Sigmoid colon (tissue), 7 donors: ENCODE results near the gene LRP1. TPM values are rescaled to one million over a fixed set of nuclear protein-coding genes. Genes with fewer than 3 reads are reported as not detected.
A peak's percentile ranks its signal among the peaks of the same experiment; 100 is the strongest.

Source experiments
- DNase-seq: peaks from one replicate; pipeline ENCODE4 v3.0.0-alpha.2; 2019
- H3K27ac ChIP-seq, 4 donors: fragments of 200-600 bp; sonication (generic); one replicate each; pipeline ENCODE4 v1.5.1; 2016 to 2019; ENCODE audit warnings: mild to moderate bottlenecking in 1 of 4
- H3K27me3 ChIP-seq, 3 donors: fragments of 200-600 bp; sonication (generic); one replicate each; pipeline ENCODE4 v1.5.1; 2019; ENCODE audit warnings: mild to moderate bottlenecking in 1 of 3
- H3K36me3 ChIP-seq, 4 donors: fragments of 200-600 bp; sonication (generic); one replicate each; pipeline ENCODE4 v1.5.1; 2016 to 2019
- H3K4me1 ChIP-seq, 4 donors: fragments of 200-600 bp; sonication (generic); one replicate each; pipeline ENCODE4 v1.5.1; 2017 to 2019
- H3K4me3 ChIP-seq, 4 donors: fragments of 200-600 bp; sonication (generic); one replicate each; pipeline ENCODE4 v1.5.1; 2017 to 2019; ENCODE audit warnings: mild to moderate bottlenecking in 2 of 4, moderate library complexity in 1 of 4
- H3K9me3 ChIP-seq, 4 donors: fragments of 200-600 bp in 3 of 4; sonication (generic) in 3 of 4; one replicate each; pipeline versions ENCODE4 v1.5.1 to v1.6.1; 2013 to 2019
- EP300 ChIP-seq, 4 donors: sonication (generic); formaldehyde crosslinking; IDR thresholded peaks; one replicate each; pipeline ENCODE4 v1.6.1; 2017; ENCODE audit warnings: antibody characterized with exemption in 4 of 4
- POLR2A ChIP-seq, 2 donors: fragments of 450-650 bp; IDR thresholded peaks; one replicate each; pipeline ENCODE4 v1.6.1; 2016; ENCODE audit warnings: antibody characterized with exemption in 2 of 2, mild to moderate bottlenecking in 2 of 2, moderate library complexity in 2 of 2
- POLR2AphosphoS5 ChIP-seq, 4 donors: sonication (generic); formaldehyde crosslinking; IDR thresholded peaks; one replicate each; pipeline ENCODE4 v1.6.1; 2017; ENCODE audit warnings: antibody characterized with exemption in 4 of 4
- WGBS, 2 donors: extraction: QIAGEN DNeasy Blood & Tissue Kit; methylation state at CpG; one replicate each; pipeline ENCODE4 v1.1.7; 2013; 5-methylcytosine and 5-hydroxymethylcytosine counted together
- intact Hi-C: fragments of 100-400 bp; cut with DNase I; formaldehyde crosslinking; loops from one replicate; pipeline ENCODE4 v1.15.1; 2023
- polyA plus RNA-seq, 3 donors: library from polyadenylated mRNA; stranded (reverse); fragments of 200-250 nt; gene quantifications; one replicate each; pipeline ENCODE4 v1.2.3, GENCODE V29; 2013
- total RNA-seq, 4 donors: library from RNA; depleted of rRNA; stranded (reverse); fragments of >200 nt; gene quantifications; one replicate each; pipeline ENCODE4 v1.1.0, GENCODE V29; 2016
- TF ChIP-seq, protein P1 (sequence below), 4 experiments: fragments of 450-650 bp in 3 of 4; fragments of 200-600 bp in 1 of 4; IDR thresholded peaks; one replicate each; pipeline ENCODE4 v1.5.1; 2016 to 2019; ENCODE audit warnings: antibody characterized with exemption in 4 of 4, mild to moderate bottlenecking in 3 of 4, moderate library complexity in 2 of 4
- donor health status: healthy with polysubstance abuse.
- donor health status: Bipolar disorder and iron deficiency.
- donor health status: healthy.

Gene LRP1
- total and polyA plus RNA-seq, 7 donors = 11.4 to 262 (median 147) TPM

DNA sequence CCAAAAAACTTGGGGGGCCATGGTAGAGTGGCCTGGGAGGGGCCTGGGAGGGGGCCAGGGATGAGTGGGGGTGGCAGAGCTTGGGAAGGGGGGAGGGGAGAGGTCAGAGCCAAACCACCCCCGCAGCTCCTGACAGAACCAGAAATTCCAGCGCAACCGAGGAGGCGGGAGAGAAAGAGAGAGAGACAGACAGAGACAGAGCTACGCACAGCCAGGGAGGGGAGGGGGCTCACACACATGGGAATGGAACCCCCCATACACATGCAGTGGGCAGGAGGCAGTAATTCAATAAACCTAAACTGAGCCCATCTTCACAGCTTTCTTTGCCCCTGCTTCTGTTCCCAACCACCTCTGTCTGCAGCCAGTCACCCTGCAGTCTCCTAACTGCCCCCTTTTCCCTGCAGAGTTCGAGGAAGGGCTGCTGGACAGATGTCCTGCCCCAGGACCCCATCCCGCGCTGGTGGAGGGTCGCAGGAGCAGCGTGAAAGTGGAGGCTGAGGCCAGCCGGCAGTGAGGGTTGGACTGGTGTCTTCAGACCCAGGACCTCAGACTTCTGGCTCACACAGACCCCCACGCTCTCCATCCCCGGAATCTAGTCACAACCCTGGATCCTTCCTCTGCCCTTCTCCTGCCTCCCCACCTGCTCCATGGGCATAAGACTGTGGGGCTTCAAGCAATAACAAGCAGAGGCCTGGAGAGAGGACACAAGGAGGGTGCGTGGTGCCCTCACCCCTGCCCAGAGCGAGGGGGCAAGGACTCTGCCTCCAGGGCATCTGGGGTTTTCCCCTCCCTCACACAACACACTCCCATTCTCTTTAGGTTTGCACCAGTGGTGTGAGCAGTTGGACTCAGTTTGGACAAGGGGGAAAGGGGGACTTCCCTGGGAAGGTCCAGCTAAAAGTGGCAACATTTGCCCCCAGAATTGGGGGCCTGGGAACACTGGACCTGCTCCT, 33.8 kb upstream of the LRP1 start:
- TF ChIP-seq POLR2AphosphoS5 (IDR thresholded peaks at IDR 0.05) (peak in 2 of 4 donors; percentile 16 to 25), POLR2A (IDR thresholded peaks at IDR 0.05) (no peak), EP300 (IDR thresholded peaks at IDR 0.05) (no peak)
- TF ChIP-seq, protein P1, sequence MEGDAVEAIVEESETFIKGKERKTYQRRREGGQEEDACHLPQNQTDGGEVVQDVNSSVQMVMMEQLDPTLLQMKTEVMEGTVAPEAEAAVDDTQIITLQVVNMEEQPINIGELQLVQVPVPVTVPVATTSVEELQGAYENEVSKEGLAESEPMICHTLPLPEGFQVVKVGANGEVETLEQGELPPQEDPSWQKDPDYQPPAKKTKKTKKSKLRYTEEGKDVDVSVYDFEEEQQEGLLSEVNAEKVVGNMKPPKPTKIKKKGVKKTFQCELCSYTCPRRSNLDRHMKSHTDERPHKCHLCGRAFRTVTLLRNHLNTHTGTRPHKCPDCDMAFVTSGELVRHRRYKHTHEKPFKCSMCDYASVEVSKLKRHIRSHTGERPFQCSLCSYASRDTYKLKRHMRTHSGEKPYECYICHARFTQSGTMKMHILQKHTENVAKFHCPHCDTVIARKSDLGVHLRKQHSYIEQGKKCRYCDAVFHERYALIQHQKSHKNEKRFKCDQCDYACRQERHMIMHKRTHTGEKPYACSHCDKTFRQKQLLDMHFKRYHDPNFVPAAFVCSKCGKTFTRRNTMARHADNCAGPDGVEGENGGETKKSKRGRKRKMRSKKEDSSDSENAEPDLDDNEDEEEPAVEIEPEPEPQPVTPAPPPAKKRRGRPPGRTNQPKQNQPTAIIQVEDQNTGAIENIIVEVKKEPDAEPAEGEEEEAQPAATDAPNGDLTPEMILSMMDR (IDR thresholded peaks at IDR 0.05) = no peak
- 61 to 73% methylated on average over 15 of the region's 15 CpGs for WGBS, 2 donors
- Histone ChIP-seq H3K9me3 (no peaks in the 10 kb centered on the region), H3K27ac (peak overlapping the region; percentile 97 to 100 (median 99)), H3K4me3 (peak overlapping the region in 1 of 4 donors; percentile 4), H3K36me3 (peaks cover 41 to 79% (median 52%) of the 10 kb centered on the region in 4 donors), H3K27me3 (no peaks in the 10 kb centered on the region), H3K4me1 (peaks cover 0 to 57% (median 51%) of the 10 kb centered on the region in 4 donors)
- intact Hi-C loops = no loop called here
- DNase-seq = no peak

DNA sequence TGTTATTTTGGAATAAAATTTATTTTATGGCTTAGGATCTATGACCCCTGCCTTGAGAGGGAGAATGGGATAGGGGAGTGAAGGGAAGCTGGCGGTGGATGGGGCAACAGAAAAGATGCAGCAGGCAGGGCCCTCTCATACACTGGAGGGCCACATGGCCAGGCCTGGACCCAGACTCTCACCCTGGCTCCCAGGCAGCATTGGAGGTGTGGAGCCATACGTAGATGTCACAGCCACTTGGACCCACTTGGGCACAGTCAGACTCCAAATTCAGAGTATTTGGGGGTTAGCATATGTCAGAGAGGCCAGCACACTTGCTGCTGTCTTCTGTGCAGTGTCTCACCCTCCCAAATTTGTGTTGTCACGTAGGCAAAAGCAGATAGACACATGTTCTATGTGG, 32.8 kb upstream of the LRP1 start:
- 83 to 94% methylated on average over 3 of the region's 3 CpGs for WGBS, 2 donors
- Histone ChIP-seq H3K27me3 (no peaks in the 10 kb centered on the region), H3K36me3 (peaks cover 47 to 88% (median 59%) of the 10 kb centered on the region in 4 donors), H3K27ac (peak overlapping the region in 3 of 4 donors; percentile 97 to 99 (median 99)), H3K4me1 (peaks cover 0 to 55% (median 47%) of the 10 kb centered on the region in 4 donors), H3K9me3 (no peaks in the 10 kb centered on the region), H3K4me3 (no peak overlapping the region)
- DNase-seq = no peak
- intact Hi-C loops = no loop called here
- TF ChIP-seq, protein P1 (IDR thresholded peaks at IDR 0.05) = no peak
- TF ChIP-seq POLR2A (IDR thresholded peaks at IDR 0.05) = no peak
- no peak for TF ChIP-seq POLR2AphosphoS5 (IDR thresholded peaks at IDR 0.05)
- no peak for TF ChIP-seq EP300 (IDR thresholded peaks at IDR 0.05)

DNA sequence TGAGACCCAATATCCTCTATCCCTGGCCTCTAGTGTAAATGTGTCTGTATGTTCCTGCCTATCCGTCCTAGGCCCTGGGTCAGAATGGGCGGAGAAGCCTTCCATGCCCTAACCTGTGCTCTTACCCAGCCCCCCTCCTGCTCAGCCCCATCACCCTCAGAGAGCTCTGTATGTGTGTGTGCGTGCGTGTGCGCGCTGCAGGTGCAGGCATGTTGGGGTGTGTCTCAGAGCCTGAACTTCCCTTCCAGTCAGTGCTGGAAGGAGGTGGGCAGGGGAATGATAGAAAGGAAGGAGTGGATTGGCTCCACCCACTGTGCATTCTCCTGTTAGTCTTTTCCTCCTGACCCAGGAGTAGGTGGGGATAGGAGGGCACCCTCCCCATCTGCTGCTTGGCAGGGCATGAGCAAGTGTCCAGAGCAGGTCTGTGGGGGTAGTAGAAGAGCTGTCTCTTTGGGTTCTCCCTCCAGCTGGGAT, 32.1 kb upstream of the LRP1 start:
- Histone ChIP-seq H3K4me3 (no peak overlapping the region), H3K9me3 (no peaks in the 10 kb centered on the region), H3K4me1 (peaks cover 0 to 48% (median 40%) of the 10 kb centered on the region in 4 donors), H3K36me3 (peaks cover 47 to 91% (median 58%) of the 10 kb centered on the region in 4 donors), H3K27ac (peak overlapping the region; percentile 1 to 97 (median 32)), H3K27me3 (no peaks in the 10 kb centered on the region)
- intact Hi-C loops = no loop called here
- TF ChIP-seq POLR2AphosphoS5 (IDR thresholded peaks at IDR 0.05) = peak in 1 of 4 donors; percentile 13
- no peak for TF ChIP-seq POLR2A (IDR thresholded peaks at IDR 0.05)
- no peak for DNase-seq
- 51 to 83% methylated on average over 6 of the region's 6 CpGs for WGBS, 2 donors

DNA sequence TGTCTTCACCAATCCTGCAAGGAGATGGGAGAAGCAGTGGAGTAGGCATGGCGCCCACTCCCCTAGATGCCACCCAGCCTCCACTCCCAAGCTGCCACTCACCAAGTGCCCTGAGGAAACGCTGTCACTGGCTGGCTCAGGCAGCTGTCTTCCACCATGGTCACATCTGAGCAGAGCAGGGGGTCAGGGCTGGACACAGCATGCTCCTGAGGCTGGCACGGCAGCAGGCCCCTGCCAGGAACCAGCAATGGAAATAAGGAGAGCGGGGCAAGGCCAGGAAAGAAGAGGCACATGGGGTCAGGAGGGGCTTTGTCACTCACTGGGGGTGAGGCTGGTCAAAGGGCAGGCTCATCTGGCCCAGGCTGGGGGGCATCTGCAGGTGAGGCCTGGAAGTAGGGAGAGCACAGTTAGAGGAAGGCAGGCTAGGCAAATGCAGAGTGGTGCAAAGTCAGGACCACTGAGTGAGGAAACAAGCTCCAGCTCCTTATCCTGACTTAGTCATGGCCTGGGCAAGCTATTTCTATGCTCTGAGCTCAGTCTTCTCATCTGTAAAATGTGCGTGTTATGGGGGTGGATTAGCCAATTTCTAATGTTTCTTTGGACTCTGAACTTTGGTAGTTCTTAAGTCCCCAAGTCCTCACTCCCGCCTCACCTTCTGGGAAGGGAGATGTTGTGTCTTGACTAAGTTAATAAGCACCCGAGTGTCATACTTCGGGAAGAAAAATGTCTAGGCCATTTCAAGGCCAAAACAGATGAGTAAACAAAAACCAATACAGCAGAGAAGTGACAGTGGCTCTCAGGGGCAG, 31.3 kb upstream of the LRP1 start:
- peaks cover 0 to 40% (median 32%) of the 10 kb centered on the region in 4 donors for H3K4me1 ChIP-seq
- TF ChIP-seq POLR2AphosphoS5 (IDR thresholded peaks at IDR 0.05) = no peak
- TF ChIP-seq, protein P1 (IDR thresholded peaks at IDR 0.05) = no peak
- no peak for TF ChIP-seq POLR2A (IDR thresholded peaks at IDR 0.05)
- no peak for TF ChIP-seq EP300 (IDR thresholded peaks at IDR 0.05)
- intact Hi-C loops = no loop called here
- H3K27ac ChIP-seq = peak overlapping the region in 2 of 4 donors; percentile 25 to 39
- no peaks in the 10 kb centered on the region for H3K9me3 ChIP-seq
- WGBS, 2 donors = 83 to 88% methylated on average over 8 of the region's 8 CpGs
- no peak overlapping the region for H3K4me3 ChIP-seq
- DNase-seq = no peak
- peaks cover 39 to 91% (median 52%) of the 10 kb centered on the region in 4 donors for H3K36me3 ChIP-seq
- no peaks in the 10 kb centered on the region for H3K27me3 ChIP-seq
